Measurements from ENCODE around the gene BAIAP2L1. TPM values are rescaled to one million over a fixed set of nuclear protein-coding genes. Genes with fewer than 3 reads are reported as not detected.
"Not testable (repeated sequence)": the region's sequence is repeated elsewhere in the genome, so short reads cannot be mapped to it uniquely, and the experiment has no call there.

The BAIAP2L1 gene
- total RNA-seq (1 to 10 TPM; 1.8 to 3.6 TPM), polyA plus RNA-seq (1 to 10 TPM in 1 of 2 donors, under 1 TPM in 1; 0.23 to 5.4 TPM)
- long read RNA-seq, donor 1, partial matches to known transcripts, result 2 of 10 reads
- long read RNA-seq, donor 1, other reads (novel, unspliced or antisense), result 7 of 10 reads
- long read RNA-seq, donor 2, partial matches to known transcripts, result 1 of 16 reads
- long read RNA-seq, donor 2, other reads (novel, unspliced or antisense), result 13 of 16 reads

GRCh38 chr7:98400542-98401340 is at the start of gene BAIAP2L1:
Gene BAIAP2L1 (minus strand): TSS chr7:98401090. CDS start chr7:98400852, 238 bp downstream.
- intact Hi-C loops (cut with DNase I), result no loop called here
- DNase-seq, result peak; percentile 57 to 88
- Histone ChIP-seq H3K9me3 (ENCODE audit: control insufficient read depth, low read length) (no peaks in the 10 kb centered on the region), H3K27ac (ENCODE audit: low read depth in 1 of 2, low read length in 2 of 2) (no peak within 1 kb of the TSS), H3K4me3 (ENCODE audit: low read length in 2 of 2) (peak within 1 kb of the TSS; percentile 8 to 57), H3K4me1 (ENCODE audit: control insufficient read depth in 1 of 2, insufficient read depth in 2 of 2, low read length in 2 of 2) (no peaks in the 10 kb centered on the region), H3K36me3 (ENCODE audit: control insufficient read depth in 1 of 2, insufficient read depth in 2 of 2, low read length in 1 of 2) (no peaks in the 10 kb centered on the region), H3K27me3 (ENCODE audit: control insufficient read depth in 1 of 2, insufficient read depth in 2 of 2, low read length in 1 of 2) (no peaks in the 10 kb centered on the region)
- 1% methylated on average over 47 to 76 of the region's 76 CpGs for WGBS, 2 donors
- peak; percentile 80 for ATAC-seq (ENCODE audit: low FRiP score)

GRCh38 chr7:98448766-98449165 is 47.9 kb upstream of the BAIAP2L1 start:
- intact Hi-C loops (cut with DNase I), result no loop called here

GRCh38 chr7:98440992-98441391 is 40.1 kb upstream of the BAIAP2L1 start:
- H3K4me1 ChIP-seq (ENCODE audit: control insufficient read depth in 1 of 2, insufficient read depth in 2 of 2, low read length in 2 of 2); H3K27me3 ChIP-seq (ENCODE audit: control insufficient read depth in 1 of 2, insufficient read depth in 2 of 2, low read length in 1 of 2); ATAC-seq (ENCODE audit: low FRiP score); H3K4me3 ChIP-seq (ENCODE audit: low read length in 2 of 2); H3K27ac ChIP-seq (ENCODE audit: low read depth in 1 of 2, low read length in 2 of 2); intact Hi-C loops (cut with DNase I); H3K9me3 ChIP-seq (ENCODE audit: control insufficient read depth, low read length); DNase-seq; H3K36me3 ChIP-seq (ENCODE audit: control insufficient read depth in 1 of 2, insufficient read depth in 2 of 2, low read length in 1 of 2): not testable (repeated sequence)
- 85 to 98% methylated on average over 2 of the region's 2 CpGs for WGBS, 2 donors

More at GRCh38 chr7:98448766-98449165, 47.9 kb upstream of the BAIAP2L1 start:
- DNase-seq, result no peak
- no peaks in the 10 kb centered on the region for H3K4me1 ChIP-seq (ENCODE audit: control insufficient read depth in 1 of 2, insufficient read depth in 2 of 2, low read length in 2 of 2)
- H3K27ac ChIP-seq (ENCODE audit: low read depth in 1 of 2, low read length in 2 of 2), result no peak overlapping the region
- H3K4me3 ChIP-seq (ENCODE audit: low read length in 2 of 2), result no peak overlapping the region
- no peaks in the 10 kb centered on the region for H3K27me3 ChIP-seq (ENCODE audit: control insufficient read depth in 1 of 2, insufficient read depth in 2 of 2, low read length in 1 of 2)
- ATAC-seq (ENCODE audit: low FRiP score), result no peak
- 66 to 68% methylated on average over 7 of the region's 7 CpGs for WGBS, 2 donors
- H3K9me3 ChIP-seq (ENCODE audit: control insufficient read depth, low read length), result peaks cover 4% of the 10 kb centered on the region
- no peaks in the 10 kb centered on the region for H3K36me3 ChIP-seq (ENCODE audit: control insufficient read depth in 1 of 2, insufficient read depth in 2 of 2, low read length in 1 of 2)

GRCh38 chr7:98439484-98439883 is 38.6 kb upstream of the BAIAP2L1 start:
- no peaks in the 10 kb centered on the region for H3K27me3 ChIP-seq (ENCODE audit: control insufficient read depth in 1 of 2, insufficient read depth in 2 of 2, low read length in 1 of 2)
- 40 to 46% methylated on average over 2 of the region's 2 CpGs for WGBS, 2 donors
- DNase-seq, result no peak
- H3K4me3 ChIP-seq (ENCODE audit: low read length in 2 of 2), result no peak overlapping the region
- H3K27ac ChIP-seq (ENCODE audit: low read depth in 1 of 2, low read length in 2 of 2), result no peak overlapping the region
- intact Hi-C loops (cut with DNase I), result loop anchor here in 1 of 2 donors (10.0 kb wide), 1 partner anchor 315 kb away; no protein-coding TSS in a partner anchor
- peaks cover 3% of the 10 kb centered on the region for H3K9me3 ChIP-seq (ENCODE audit: control insufficient read depth, low read length)
- no peaks in the 10 kb centered on the region for H3K4me1 ChIP-seq (ENCODE audit: control insufficient read depth in 1 of 2, insufficient read depth in 2 of 2, low read length in 2 of 2)
- ATAC-seq (ENCODE audit: low FRiP score), result no peak
- H3K36me3 ChIP-seq (ENCODE audit: control insufficient read depth in 1 of 2, insufficient read depth in 2 of 2, low read length in 1 of 2), result no peaks in the 10 kb centered on the region

- no peaks in the 10 kb centered on the region for H3K4me1 ChIP-seq (ENCODE audit: control insufficient read depth in 1 of 2, insufficient read depth in 2 of 2, low read length in 2 of 2)
- H3K9me3 ChIP-seq (ENCODE audit: control insufficient read depth, low read length), result no peaks in the 10 kb centered on the region
- DNase-seq (no peak), ATAC-seq (ENCODE audit: low FRiP score) (no peak)
- H3K27ac ChIP-seq (ENCODE audit: low read depth in 1 of 2, low read length in 2 of 2), result no peak overlapping the region
- no peaks in the 10 kb centered on the region for H3K36me3 ChIP-seq (ENCODE audit: control insufficient read depth in 1 of 2, insufficient read depth in 2 of 2, low read length in 1 of 2)
- no peaks in the 10 kb centered on the region for H3K27me3 ChIP-seq (ENCODE audit: control insufficient read depth in 1 of 2, insufficient read depth in 2 of 2, low read length in 1 of 2)
- H3K4me3 ChIP-seq (ENCODE audit: low read length in 2 of 2), result no peak overlapping the region
- intact Hi-C loops (cut with DNase I), result loop anchor here (5.0 to 10.0 kb wide), 2 partner anchors 321 to 323 kb away; no protein-coding TSS in a partner anchor
- WGBS, 2 donors, result 86 to 87% methylated on average over 10 of the region's 10 CpGs
Measured at GRCh38 chr7:98434087-98434486, 33.2 kb upstream of the BAIAP2L1 start.

GRCh38 chr7:98429799-98430198 is 28.9 kb upstream of the BAIAP2L1 start:
- H3K36me3 ChIP-seq (ENCODE audit: control insufficient read depth in 1 of 2, insufficient read depth in 2 of 2, low read length in 1 of 2), result no peaks in the 10 kb centered on the region
- ATAC-seq (ENCODE audit: low FRiP score), result no peak
- H3K9me3 ChIP-seq (ENCODE audit: control insufficient read depth, low read length), result no peaks in the 10 kb centered on the region
- no peak overlapping the region for H3K4me3 ChIP-seq (ENCODE audit: low read length in 2 of 2)
- H3K4me1 ChIP-seq (ENCODE audit: control insufficient read depth in 1 of 2, insufficient read depth in 2 of 2, low read length in 2 of 2), result no peaks in the 10 kb centered on the region
- no peak for DNase-seq
- no peaks in the 10 kb centered on the region for H3K27me3 ChIP-seq (ENCODE audit: control insufficient read depth in 1 of 2, insufficient read depth in 2 of 2, low read length in 1 of 2)
- no peak overlapping the region for H3K27ac ChIP-seq (ENCODE audit: low read depth in 1 of 2, low read length in 2 of 2)
- intact Hi-C loops (cut with DNase I), result loop anchor here (5.0 to 10.0 kb wide), 2 partner anchors 325 to 328 kb away; no protein-coding TSS in a partner anchor
- WGBS, 2 donors, result 93% methylated on average over 12 to 13 of the region's 13 CpGs

GRCh38 chr7:98423043-98423442 is 22.2 kb upstream of the BAIAP2L1 start:
- DNase-seq (no peak), ATAC-seq (ENCODE audit: low FRiP score) (no peak)
- intact Hi-C loops (cut with DNase I), result no loop called here
- no peaks in the 10 kb centered on the region for H3K9me3 ChIP-seq (ENCODE audit: control insufficient read depth, low read length)
- H3K36me3 ChIP-seq (ENCODE audit: control insufficient read depth in 1 of 2, insufficient read depth in 2 of 2, low read length in 1 of 2), result no peaks in the 10 kb centered on the region
- peaks cover 0 to 2% of the 10 kb centered on the region in 2 donors for H3K27me3 ChIP-seq (ENCODE audit: control insufficient read depth in 1 of 2, insufficient read depth in 2 of 2, low read length in 1 of 2)
- H3K4me1 ChIP-seq (ENCODE audit: control insufficient read depth in 1 of 2, insufficient read depth in 2 of 2, low read length in 2 of 2), result no peaks in the 10 kb centered on the region
- H3K4me3 ChIP-seq (ENCODE audit: low read length in 2 of 2), result no peak overlapping the region
- no peak overlapping the region for H3K27ac ChIP-seq (ENCODE audit: low read depth in 1 of 2, low read length in 2 of 2)
- 75 to 77% methylated on average over 2 of the region's 2 CpGs for WGBS, 2 donors

- Histone ChIP-seq H3K9me3 (ENCODE audit: control insufficient read depth, low read length) (no peaks in the 10 kb centered on the region), H3K4me1 (ENCODE audit: control insufficient read depth in 1 of 2, insufficient read depth in 2 of 2, low read length in 2 of 2) (no peaks in the 10 kb centered on the region), H3K27ac (ENCODE audit: low read depth in 1 of 2, low read length in 2 of 2) (no peak overlapping the region), H3K27me3 (ENCODE audit: control insufficient read depth in 1 of 2, insufficient read depth in 2 of 2, low read length in 1 of 2) (peaks cover 0 to 2% of the 10 kb centered on the region in 2 donors), H3K4me3 (ENCODE audit: low read length in 2 of 2) (no peak overlapping the region), H3K36me3 (ENCODE audit: control insufficient read depth in 1 of 2, insufficient read depth in 2 of 2, low read length in 1 of 2) (no peaks in the 10 kb centered on the region)
- intact Hi-C loops (cut with DNase I), result no loop called here
- WGBS, 2 donors, result 31% methylated on average over 27 of the region's 27 CpGs
- no peak for ATAC-seq (ENCODE audit: low FRiP score)
- peak; percentile 59 to 79 for DNase-seq
Measured at GRCh38 chr7:98420966-98421612, 20.2 kb upstream of the BAIAP2L1 start.
